SKM-1 treated with dmso at 0.1 percent for 144 hours (cell line): ENCODE measurements around the gene CTNNA2.
"Not testable (repeated sequence)": the region's sequence is repeated elsewhere in the genome, so short reads cannot be mapped to it uniquely, and the experiment has no call there.

Experiments
- DNase-seq: peaks from one replicate; lab custom pipeline; 2025; ENCODE audit not compliant: unreplicated experiment; lab: John Stamatoyannopoulos, UW

CTNNA2 gene

DNA sequence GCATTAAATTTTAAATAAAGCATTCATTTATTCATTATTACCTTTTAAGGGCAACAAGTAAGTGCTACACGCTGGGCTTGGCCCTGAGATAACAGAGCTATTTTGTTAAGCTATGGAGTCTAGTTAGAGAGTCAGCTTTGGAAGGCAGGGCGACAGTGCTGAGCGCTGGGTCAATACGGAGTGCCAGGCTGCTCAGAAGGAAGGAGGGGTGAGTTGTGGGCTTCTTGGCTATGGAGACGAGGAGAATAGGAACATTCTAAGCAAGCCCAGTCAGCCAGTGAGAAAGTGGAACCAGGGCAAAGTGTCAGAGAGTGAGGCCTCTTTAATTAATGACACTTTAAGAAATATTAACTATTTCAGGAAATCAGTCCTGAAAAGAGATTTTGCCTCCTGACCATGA, 503.3 kb downstream of the CTNNA2 start:
- no peak for DNase-seq

GRCh38 chr2:80019571-80020460, 507.0 kb downstream of the CTNNA2 start:
- DNase-seq = no peak

- DNase-seq = no peak
Observed at GRCh38 chr2:80022018-80022417, 509.2 kb downstream of the CTNNA2 start.

DNA sequence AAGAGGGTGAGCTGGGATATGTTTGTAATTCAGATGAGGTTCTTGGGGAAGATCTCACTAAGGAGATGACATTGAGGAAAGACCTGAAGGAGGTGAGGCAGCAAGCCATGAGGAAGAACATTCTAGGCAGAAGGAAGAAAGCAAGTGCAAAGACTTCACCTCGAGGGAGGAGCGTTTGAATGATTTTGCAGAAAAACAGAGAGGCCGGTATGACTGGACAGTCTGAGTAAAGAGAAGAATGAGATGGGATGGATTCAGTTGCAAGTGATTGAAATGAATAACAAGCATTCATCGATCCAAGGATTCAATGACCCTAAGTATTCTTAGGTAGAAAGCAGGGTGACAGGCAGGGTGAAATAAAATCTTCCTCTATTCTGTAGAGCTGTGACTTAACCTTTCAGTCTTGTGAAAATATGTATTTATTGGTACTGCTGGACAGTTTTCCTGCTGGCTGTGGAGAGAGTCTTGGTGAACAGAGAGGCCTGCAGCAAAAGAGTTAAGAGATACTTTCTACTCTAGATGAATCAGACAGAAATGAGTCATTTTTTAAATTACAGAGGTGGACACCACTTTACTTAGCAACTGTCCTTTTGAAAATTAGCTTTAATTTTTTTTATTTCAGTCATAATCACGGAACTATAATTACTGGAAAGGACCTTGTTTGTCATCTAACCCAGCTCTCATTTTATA, 513.3 kb downstream of the CTNNA2 start:
- DNase-seq = no peak

- DNase-seq = no peak
Observed at GRCh38 chr2:80028051-80028450, 515.2 kb downstream of the CTNNA2 start.

DNA sequence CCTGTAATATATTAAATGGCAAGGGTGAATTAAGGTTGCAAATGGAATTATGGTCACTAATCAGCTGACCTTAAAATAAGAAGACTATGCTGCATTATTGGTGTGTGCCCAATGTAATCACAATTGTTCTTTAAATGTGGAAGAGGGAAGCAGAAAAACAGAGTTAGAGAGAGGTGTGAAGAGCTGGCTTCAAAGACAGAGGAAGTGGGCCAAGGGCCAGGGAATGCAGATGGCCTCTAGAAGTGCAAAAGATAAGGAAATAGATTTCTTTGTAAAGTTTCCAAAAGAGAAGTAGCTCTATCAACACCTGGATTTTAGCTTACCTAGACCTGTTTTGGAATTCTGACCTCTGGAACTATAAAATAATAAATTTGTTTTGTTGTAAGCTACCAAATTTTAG, 515.7 kb downstream of the CTNNA2 start:
- no peak for DNase-seq

DNA sequence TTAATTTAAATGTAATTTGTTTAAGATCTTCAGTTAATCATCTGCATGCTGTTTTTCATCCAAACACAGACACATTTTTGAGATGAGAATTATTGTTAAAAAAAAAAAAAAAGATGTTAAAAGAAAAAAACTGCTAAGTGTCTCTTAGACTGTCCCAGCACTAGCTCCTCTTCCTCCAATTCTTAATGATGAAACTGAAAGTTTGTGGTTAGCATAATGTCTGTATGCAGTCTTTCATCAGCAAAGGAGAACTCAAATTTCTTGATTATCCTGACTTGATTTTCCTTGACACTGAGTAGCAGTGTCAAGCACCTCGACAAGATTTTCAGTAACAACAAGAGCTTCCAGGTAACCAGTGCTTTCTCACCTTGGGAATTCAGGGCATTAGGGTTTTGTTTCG, 517.3 kb downstream of the CTNNA2 start:
- DNase-seq = no peak

GRCh38 chr2:80032684-80033083, 519.8 kb downstream of the CTNNA2 start:
- not testable (repeated sequence) for DNase-seq

- no peak for DNase-seq
Observed at GRCh38 chr2:80035749-80036285, 523.0 kb downstream of the CTNNA2 start.

DNA sequence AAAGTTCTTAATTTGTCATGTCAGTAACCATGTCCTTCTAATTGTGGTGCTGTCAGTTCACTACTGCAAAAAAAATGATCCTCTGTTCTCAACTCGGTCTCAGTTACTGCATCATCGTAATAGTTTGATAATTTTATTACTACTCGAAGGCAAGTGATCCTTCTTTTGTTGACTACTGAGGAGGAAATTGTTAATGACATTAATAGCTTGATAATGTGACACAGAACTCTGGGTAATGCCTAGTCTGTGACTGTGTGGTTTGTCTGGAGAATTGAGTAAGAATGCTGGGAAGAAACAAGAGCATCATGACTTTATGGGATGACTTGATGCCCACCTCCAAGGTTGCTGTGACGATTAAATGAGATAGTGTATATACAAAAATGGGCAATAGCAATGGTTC, 524.5 kb downstream of the CTNNA2 start:
- DNase-seq = no peak

DNA sequence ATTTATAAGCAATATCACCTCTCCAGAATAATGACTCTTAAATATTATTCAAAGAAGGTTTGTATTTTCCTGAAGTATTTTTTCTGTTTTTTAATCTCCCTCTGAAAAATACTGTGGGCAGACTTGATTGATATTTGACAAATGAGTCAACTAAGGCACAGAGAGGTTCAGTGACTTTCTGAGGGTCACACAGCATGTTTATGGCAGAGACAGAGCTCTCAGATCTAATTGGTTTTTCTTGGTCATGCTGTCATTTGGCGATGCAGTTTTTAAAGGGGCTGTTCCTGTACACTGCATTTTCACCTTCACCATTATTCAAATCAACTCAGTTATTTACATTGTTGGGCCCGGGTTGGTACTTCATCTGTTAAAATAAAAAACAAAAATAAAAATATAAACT, 527.4 kb downstream of the CTNNA2 start:
- DNase-seq = no peak

DNA sequence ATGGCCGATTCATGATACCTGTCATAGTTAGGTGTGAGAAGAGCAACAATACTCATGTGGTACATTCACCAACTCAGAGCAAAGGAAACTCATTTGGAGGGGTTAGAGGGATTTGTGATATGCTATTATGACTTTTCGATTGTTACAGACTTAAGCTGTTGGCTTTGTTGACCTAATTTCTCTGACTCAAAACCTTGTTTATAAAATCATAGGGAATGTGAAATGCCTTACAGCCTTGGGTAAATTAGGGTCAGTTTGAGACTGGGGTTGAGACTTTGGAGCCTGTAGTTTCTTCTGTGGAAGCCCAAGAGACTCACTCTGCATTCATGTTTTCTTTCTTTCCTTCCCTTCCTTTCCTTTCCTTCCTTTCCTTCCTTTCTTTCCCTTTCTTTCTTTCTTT, 529.8 kb downstream of the CTNNA2 start:
- DNase-seq = no peak

DNA sequence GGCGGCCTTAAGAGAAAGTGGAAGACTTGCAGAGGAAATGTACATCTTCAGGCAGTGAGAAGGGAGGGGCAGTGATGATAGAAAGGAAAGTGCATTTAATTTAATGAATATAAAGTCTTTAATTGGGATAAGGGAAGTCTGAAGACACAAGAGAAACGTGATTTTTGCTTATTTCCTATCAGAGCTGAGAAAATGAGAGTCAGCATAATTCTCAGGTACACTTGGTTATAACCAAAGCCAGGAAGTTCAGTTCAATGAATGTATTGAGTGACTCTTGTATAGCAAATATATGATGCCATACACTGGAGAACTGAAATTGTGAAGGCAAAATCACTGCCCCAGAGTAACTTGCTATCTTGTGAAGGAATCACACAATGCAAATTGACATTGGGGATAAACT, 535.4 kb downstream of the CTNNA2 start:
- DNase-seq = no peak

- DNase-seq = no peak
Observed at GRCh38 chr2:80050246-80050645, 537.4 kb downstream of the CTNNA2 start.

GRCh38 chr2:80053522-80054345, 540.9 kb downstream of the CTNNA2 start:
- no peak for DNase-seq

DNA sequence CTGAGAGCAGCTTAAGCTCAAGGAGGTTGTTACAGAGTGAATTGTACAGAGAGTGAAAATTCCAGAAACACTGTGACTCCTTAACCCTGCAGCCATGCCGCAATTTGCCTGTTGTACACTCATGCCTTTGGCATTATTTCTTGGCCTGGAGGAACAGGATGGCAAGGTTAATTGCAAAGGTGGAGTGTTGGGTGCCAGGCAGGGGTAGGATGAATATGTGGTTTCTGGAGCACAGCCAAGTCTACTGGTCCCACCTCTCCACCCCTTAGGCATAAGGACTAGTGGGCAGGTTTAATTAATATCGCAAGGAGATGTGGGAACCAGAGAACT, 541.5 kb downstream of the CTNNA2 start:
- no peak for DNase-seq

DNA sequence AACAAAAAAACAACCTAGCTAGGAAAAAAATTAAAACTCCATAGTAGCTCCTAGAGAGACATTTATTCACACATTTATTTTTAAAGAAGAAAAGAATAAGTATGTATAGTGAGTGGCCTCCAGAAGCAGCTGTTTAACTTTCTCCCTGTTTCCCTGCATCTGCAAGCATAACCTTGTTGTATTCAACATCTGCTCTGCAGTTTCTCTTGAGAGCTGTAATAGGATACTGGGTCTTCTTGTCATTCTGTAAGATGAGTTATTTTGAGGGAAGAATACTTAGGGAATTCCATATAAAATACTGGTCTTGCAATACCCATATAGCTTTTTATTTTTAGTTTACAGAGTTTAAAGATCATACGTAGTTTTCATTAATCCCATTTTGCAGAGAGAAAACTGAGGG, 545.1 kb downstream of the CTNNA2 start:
- no peak for DNase-seq

- no peak for DNase-seq
Observed at GRCh38 chr2:80058562-80058961, 545.7 kb downstream of the CTNNA2 start.

GRCh38 chr2:80059447-80059846, 546.6 kb downstream of the CTNNA2 start:
- DNase-seq = no peak

DNA sequence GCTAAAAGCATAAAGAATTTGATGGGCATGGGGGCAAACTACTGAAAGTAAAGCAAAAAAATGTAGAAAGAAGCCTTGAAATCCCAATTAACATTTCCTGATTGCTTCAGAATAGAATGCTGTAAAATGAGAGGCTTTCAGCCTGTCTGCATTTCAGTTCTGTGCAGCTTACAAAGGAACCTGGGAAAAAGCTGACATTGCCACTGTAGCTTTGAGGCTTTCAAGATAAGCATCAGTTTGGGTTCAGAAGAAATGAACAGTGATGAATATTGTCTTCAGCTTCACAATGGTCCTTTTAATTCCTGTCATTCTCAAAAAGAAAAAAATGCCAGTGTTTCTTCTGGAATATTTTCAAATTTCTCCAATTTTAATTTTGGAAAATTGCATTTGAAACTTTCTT, 549.0 kb downstream of the CTNNA2 start:
- DNase-seq = no peak

DNA sequence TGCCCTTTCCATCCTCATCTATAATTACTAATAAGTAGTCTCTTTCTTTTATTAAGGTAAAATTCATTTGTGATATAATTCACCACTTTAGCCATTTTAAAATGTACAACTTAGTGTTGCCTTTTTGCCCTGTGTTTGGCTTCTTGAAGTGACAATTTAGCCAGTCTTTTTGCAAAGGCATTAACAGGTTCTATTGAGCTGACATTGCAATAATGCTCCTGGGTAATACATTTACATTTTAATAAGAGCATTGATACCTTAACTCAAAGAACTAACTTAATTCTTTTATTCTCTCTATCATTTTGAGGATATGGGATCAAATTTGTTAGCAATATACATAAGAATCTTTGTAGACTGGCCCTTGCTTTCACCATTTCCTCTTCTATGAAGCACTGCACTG, 549.4 kb downstream of the CTNNA2 start:
- DNase-seq = no peak
